ENCODE data around the gene DOCK4.
A peak's percentile ranks its signal among the peaks of the same experiment; 100 is the strongest.

The DOCK4 gene

DNA sequence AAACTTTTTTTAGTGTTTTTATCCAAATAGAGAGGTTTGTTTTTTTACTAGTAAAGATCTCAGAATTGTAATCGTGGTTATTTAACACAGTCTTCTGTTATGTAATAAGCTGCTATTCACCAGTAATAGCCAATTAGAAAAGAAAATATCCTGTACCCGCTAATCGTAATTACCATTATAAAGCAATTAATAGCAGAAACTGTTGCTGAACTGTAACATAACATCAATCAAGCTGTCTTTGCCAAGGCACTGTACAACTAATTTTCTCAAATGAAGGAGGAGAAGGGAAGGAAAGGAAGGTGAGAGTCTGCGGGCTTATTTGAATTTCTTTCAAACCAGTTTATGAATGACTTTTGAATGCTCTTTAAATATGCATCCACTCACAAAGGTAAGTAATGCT lies 9.6 kb upstream of the DOCK4 start:
- no peak for DNase-seq (ENCODE audit: low read depth in 1 of 2, low spot score in 1 of 2)

DNA sequence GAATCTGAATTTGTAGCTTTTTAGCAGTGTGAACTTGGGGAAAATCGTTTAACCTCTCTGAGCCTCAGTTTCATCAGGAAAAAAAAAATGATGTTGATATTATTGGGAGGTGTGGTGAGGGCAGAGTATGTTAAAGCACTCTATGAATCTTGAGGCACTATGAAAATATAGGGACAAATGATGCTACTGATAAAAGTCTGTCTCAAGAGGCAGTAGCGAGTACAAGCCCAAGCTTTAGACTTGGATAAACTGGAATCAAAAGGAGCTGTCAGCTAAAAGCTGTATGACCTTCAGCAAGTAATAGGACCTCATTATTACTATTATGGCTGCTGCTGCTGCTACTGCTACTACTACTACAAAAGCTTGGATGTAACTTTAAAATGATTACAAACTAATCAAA lies 8.7 kb upstream of the DOCK4 start:
- no peak for DNase-seq (ENCODE audit: low read depth in 1 of 2, low spot score in 1 of 2)

DNA sequence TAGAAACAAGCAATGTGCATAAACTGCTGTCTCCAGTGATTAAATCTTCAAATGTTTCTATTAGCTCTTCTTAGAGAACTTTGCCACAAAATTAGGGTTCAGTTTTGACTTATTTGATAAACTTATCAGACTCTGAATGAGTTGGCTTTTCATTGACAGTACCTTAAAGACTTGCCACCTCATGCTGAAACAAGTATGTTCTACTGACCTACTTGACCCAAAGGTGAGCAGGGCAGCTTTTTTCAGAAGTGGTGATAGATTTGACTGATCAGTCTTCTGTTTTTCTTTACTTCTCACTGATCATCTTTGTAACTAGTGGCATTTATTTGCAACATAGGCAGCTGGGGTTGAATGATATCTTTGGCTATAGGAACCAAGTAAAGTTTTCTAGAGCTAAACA lies 8.1 kb upstream of the DOCK4 start:
- DNase-seq (ENCODE audit: low read depth in 1 of 2, low spot score in 1 of 2) = no peak

DNA sequence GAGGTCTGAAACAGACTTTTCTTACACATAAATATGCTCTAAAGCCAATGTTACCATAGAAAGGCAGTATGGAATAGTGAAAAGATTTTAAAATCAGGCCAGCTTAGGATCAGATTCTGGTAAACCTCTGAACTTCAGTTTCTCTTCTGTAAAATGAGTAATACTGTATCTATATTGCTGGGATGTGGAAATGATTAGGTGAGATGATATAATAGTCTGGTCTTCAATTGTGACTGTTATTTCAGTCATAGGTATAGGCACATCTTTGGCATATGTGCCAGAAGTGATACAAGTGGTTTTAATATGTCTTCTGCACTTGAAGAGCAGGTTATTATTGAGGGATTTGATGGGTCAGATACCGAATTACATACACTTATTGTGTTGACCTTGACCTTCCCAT lies 7.5 kb upstream of the DOCK4 start:
- DNase-seq (ENCODE audit: low read depth in 1 of 2, low spot score in 1 of 2) = no peak

DNA sequence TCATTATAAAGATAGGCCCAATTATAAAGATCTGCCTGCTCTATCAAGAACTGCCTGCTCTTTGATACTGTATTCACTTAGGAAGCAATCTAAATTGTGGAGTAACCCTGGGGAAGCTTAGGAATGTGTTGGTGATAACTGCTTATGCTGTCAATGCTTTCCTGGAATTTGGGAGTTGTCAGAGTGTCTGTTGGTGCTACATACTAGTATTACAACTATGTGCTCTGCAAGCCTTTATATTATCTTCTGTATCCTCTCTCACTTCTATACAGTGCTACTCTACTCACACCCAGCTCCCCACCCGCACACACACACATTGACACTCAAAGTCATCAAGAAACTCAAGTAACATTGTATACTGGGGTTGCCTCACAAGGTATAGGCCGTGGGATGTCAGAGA lies 6.4 kb upstream of the DOCK4 start:
- DNase-seq (ENCODE audit: low read depth in 1 of 2, low spot score in 1 of 2) = no peak

DNA sequence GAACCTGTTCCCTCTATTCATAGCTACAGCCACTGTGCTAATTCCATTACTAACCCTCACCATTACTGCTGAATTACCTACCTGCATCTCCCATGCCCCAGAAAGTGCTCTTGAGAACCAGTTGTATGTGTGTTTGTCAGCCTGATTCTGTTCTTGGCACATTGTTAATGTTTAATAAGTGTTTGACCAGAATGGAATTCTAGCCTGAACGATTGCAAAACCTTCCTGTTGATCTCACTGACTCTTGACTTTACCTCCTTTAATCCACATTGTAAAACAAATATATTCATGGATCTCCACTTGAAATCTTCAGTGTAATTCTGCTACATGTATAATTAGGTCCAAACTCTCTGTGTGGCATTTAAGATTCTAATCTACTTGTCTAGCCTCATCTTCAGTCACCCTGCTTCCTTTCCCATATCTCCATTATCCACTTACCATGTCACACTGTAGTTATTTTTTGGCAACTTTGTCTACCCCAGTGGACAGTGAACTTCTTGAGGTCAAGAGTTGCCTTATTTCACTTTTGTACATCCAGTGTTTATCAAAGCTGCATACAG lies 5.2 kb upstream of the DOCK4 start:
- DNase-seq (ENCODE audit: low read depth in 1 of 2, low spot score in 1 of 2) = no peak

DNA sequence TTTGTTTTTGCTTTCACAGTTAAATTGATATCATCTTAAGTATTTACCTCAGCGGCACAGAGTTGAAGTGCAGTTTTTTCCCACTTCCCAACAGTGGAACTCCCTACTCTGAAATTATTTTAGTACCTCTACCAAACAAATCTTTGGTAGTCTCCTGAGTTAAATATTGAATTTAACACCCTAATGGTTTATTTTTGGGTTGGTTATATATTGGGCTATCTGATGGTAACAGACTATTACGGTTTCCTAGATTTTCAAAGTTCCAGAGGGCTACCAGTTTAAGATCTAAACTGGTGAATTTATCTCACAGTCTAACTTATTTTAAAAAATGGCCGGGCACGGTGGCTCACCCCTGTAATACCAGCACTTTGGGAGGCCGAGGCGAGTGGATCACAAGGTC lies 1.6 kb upstream of the DOCK4 start:
- DNase-seq (ENCODE audit: low read depth in 1 of 2, low spot score in 1 of 2) = no peak

DNA sequence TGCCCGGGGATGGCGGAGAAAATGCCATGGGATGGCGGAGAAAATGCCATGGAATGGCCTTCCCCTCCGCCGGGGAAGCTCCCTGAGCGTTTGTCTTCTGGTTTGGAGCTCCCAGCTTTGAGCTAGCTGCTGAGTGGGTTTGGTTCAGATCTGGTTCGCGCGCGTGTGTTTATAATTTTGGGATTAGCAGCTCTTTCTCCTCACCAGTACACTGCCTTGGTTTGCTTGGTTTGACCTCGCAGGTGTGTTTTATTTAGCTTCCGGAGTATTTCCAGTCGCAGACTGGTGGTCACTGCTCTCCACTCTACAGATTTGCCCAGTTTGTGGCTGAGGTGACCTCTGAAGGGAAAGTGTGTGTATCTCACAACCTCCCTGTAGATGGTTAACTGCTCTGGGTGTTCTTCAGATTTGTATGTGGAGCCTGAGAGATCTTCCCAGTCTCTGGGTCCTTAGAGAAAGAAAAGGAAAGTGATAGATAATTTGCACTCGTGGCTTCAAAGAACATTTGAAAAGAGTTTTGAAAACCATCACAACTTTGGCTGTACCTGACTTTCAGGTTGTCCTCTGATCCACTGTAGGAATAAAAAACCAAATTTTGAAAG lies 893 bp upstream of the DOCK4 start:
- no peak for DNase-seq (ENCODE audit: low read depth in 1 of 2, low spot score in 1 of 2)

DNA sequence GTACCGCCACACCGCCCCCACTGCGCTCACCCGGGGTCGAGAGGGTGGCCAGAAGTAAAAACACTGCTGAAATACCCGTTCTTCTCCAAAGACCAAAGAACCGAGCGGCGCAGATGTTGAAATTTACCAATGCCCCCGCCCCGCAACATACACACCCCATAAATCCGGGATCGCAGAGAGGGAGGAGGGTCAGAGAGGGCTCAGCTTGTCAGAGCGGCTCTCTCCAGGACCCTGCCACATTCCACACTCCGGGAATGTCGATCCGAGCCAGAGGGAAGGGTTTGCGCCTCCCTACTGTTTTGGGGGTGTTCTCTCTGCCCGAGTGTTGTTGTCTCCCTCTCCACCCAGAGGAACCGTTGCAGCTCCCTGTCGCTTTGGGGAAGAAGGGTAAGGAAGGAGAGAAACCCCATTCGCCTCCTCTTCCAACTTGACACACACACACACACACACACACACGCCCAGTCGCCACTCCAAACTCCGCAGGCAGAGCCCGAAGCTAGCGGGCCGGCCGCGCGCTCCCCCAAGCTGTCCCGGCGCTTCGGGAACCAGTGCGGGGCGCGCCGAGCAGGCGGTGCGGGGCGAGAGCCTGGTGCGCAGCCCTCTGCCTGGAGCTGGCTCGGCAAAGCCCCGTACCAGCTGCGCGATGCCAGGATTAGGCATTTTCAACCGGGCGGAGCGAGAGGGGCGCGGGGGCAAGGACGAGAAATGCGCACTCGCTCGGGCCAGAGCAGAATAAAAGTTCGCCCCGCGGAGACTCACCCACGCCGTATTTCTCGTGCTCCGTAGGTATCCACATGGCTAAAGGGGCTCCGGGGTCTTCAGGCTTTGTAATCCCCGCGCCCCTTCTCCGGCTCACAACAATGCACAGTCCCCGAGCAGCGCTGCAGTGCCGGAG lies 609 bp downstream of the DOCK4 start:
- DNase-seq (ENCODE audit: low read depth in 1 of 2, low spot score in 1 of 2) = peak; percentile 2 to 22

DNA sequence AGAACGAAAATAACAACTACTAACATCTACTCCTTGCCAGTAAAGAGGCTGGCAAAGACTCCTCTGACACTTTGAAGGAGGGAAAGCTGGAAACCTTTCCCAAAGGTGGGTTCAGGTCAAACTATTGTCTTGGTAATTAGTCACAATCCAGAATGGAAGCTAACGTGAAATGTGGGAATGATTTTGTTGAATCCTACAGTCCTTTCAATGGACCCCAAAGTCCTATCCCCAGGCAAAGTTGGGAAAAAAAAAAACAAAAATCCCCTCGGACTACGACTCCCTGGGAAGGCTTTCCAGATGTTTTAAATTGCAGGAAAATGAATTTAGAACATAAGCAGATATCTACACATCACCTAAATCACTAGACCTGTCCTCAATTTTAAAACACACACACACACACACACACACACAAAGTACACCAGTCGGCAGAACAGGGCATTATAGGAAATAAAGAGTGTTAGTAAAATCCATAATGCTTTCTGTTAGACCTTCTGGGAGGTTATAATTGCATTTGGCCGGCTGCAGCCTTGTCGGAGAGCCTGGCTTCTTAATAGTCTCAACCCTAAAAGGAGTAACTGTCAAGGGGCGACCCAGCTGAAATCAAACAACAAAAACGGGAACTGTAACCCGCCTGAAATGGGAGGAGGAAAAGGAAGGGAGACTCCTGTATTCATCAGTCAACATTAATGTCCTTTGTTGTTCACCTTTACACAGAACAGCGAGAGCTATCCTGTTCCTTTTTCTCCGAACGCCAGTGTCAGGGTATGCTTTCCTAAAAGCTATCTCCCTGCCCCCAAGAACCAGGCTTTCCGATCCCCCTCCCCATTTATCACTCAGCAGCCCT lies 1.5 kb downstream of the DOCK4 start:
- no peak for DNase-seq (ENCODE audit: low read depth in 1 of 2, low spot score in 1 of 2)

DNA sequence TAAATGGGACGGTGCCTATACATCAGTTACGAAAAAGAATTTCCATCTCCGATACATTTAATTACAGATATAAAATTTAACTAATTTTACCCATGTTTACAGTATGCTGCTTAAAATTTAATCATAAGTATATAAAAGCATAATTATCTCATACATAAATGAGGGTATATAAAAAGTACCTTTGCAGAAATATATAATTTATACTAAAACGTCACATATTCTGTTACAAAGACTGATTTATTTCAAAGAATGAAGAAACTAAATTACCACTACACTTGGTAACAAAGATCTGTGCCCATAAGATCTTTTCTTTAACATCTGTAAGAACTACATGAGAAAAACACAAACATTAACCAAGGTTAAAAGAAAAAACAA lies 2.8 kb downstream of the DOCK4 start:
- no peak for DNase-seq (ENCODE audit: low read depth in 1 of 2, low spot score in 1 of 2)

DNA sequence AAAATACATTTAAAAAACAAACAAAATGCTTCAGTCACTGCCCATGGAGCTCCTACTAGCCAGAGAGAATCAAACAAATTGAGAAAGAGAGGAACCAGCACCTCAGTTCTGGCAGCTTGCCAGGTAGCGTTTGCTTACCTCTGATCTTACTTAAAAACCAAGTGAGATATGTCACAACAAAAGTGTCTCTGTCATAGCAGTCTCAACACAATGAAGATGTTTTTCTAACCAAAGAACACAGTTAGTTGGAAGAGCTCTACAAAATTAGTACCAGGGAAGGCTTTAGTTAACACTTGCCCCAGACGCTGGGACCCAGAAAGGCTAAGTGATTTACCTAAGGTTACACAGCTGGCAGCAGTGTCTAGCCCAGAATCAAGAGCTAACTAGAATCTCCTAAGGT lies 3.4 kb downstream of the DOCK4 start:
- no peak for DNase-seq (ENCODE audit: low read depth in 1 of 2, low spot score in 1 of 2)

DNA sequence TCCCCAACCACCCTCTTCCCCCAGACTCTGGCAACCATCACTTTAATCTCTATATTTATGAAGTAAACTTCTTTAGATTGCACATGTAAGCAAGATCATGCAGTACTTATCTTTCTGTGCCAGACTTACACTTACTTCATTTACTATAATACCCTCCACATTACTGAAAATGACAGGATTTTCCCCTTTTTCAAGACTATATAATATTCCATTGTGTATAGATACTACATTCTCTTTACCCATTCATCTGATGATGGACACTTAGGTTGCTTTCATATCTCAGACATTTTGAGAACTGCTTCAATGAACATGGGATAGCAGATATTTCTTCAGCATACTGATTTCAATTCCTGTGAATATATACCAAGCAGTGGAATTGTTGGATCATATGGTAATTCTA lies 4.4 kb downstream of the DOCK4 start:
- no peak for DNase-seq (ENCODE audit: low read depth in 1 of 2, low spot score in 1 of 2)

DNA sequence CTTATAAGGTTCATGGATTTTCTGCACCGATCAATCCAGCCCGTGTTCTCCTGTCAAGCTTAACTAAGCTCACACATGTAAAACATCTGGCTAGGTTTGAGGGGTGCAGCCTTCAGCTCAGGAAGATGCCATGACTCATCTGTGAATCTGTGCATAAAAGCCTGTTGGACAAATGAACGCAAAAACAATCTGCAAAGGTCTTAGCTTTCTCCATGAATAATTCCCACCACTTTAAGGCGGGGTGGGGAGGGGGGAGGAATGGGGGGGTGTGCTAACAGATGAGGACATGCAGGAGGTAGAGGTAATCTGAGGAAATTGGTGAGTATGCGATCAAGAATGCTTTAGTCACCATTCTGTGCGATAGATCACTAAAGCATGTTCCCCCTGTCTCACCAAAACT lies 4.8 kb downstream of the DOCK4 start:
- DNase-seq (ENCODE audit: low read depth in 1 of 2, low spot score in 1 of 2) = no peak

DNA sequence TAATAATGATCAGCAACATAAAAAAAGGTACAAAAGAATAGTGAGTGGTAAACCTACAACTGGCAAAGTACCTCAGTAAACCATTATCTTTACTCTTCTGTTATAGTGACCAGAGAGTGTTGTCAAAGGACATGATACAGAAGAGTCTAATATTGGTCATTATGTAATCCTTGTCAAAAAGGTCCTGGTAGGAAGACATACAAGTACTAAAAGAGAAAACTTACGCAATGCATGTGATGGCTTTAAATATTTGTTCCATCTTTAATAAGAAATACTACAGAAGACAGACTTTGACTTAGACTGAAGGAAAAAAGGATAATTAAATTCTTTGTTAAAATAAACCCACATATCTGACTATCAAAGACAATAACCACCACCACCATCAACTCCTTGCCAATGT lies 6.5 kb downstream of the DOCK4 start:
- no peak for DNase-seq (ENCODE audit: low read depth in 1 of 2, low spot score in 1 of 2)

DNA sequence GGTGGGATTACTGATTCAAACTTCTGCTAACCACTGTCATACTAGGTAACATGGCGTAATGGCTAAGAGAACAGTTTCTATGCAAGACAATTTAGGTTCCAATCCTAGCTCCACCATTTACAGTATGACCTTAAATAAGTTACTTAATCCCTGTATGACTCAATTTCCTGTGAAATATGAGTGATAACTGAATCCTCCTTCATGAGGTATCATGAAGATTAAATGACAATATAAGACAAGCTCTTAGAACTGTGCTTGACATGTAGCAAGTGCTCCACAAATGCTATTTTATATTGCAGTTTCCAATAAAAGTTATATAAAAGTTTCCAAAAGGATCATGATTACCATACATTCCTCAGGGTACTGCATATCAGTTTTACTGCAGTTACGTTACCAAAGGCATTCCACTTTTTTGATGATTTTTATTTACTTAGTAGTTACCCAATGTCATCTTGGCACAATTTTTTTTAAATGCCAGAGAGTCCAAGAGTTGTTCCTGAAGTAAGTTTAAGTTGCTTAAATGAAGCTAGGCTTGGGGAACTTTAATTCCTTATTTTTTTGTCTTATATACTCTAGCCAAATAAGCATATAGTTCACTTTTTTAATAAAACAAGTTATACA lies 7.1 kb downstream of the DOCK4 start:
- no peak for DNase-seq (ENCODE audit: low read depth in 1 of 2, low spot score in 1 of 2)

DNA sequence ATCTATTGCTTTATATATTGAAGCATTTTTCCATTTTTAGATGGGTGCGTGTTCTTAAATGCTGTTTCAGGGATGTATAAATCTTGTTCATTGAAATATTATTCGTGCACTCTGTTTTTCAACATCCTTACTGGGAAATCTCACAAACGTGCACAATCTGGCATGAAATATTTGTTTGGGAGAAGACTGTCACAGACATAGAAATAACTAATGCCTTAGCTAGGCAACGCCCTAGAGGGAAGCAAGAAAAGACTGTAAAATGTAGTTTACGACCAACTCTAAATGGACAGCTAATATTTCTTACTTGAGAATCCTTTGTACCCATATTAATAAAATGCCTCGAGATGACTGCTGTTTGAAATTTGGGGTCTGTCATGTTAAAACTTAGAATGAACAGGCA lies 8.9 kb downstream of the DOCK4 start:
- no peak for DNase-seq (ENCODE audit: low read depth in 1 of 2, low spot score in 1 of 2)

DNA sequence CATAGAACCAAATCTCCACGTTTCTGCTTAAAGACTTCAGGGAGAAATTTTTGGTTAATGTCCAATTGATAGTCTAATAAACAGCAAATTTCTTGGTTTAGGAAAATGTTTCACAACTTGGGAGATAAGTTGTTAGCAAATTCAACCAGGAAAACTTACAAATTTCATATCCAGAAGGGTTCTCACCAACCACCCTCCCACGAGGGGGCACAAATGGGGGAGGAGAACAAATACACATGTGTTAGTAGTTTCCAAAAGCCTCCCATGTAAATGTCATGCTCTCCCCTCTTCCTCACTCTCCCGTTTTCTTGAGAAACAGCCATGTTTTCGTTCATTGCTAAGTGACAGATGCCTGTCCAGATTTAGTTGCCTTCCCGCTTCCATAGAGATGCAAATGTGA lies 10.5 kb downstream of the DOCK4 start:
- no peak for DNase-seq (ENCODE audit: low read depth in 1 of 2, low spot score in 1 of 2)

DNA sequence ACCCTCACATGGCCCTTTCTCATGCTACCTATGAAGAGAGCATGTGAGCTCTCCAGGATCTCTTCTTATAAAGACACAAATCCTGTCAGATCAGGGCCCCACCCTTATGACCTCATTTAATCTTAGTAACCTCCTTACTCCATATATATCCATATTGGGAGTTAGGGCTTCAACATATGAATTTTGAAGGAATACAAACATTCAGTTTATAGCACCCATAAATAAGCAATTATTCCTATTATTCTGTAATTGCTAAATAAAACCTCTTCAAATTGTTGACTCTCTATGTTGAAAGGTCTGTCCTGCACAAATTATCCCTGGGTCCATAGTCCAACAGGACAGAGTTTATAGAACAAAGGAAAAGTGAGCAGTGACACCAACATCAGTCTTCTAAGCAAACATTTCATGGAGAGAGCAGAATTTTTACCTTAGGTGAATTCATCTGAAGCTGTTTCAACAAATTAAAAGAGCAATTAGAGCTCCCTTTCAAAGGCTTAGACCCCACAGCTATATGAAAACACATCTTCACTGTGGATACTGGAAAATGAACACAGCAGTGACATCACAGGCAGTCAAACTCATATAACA lies 12.2 kb downstream of the DOCK4 start:
- DNase-seq (ENCODE audit: low read depth in 1 of 2, low spot score in 1 of 2) = no peak

DNA sequence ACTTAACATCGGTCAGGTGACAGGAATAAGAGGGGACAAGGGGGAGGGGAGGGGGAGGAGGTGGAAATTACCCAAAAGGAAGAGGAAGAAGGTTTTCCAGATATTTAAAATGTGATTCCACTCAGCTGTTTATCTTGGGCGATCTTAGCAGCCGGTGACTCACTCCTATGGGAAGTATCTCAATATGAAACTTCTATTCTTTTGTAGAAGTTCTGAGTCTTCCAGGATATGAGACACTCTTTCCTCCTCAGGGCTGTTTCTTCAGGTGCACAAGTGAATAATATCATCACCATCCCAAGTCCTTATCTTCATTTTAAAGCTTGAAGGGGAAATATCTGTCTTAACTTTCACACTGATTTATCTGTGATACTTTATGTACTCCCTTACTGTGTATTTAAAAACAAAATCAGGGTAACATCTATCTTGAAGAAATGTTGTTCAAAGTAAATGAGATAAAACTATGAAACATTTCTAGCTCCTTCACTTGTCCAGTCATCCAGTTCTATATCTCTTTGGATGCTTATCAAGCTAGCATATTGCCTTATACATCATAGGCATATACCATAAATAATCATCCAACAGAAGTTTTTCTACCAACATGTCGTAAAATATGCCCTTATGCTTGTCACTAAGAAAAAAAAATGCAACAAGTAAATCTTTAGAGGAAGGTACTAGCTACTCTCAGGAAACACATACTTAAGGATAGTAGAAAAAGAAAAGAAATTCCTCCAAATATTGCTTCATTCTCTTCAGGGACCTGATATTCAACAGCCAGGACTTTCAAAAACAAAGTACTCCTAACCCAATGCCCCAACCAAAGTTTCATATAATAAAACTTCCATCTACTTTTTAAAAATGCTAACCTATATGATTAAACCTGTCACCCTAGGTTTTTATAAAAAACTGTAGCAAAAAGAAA lies 13.7 kb downstream of the DOCK4 start:
- DNase-seq (ENCODE audit: low read depth in 1 of 2, low spot score in 1 of 2) = no peak
